BE2C (cell line): Measurements from ENCODE around the gene ELAC2.

Experiments used
- DNase-seq: peaks from one replicate; pipeline ENCODE4 v3.0.0-alpha.2; 2020
- H3K27me3 ChIP-seq: fragments of 250-450 bp; sonication (Bioruptor Pico); 2 replicates; pipeline ENCODE4 v1.5.1; 2020; ENCODE audit warnings: mild to moderate bottlenecking
- H3K36me3 ChIP-seq: fragments of 250-450 bp; sonication (Bioruptor Pico); 2 replicates; pipeline ENCODE4 v1.5.1; 2020; ENCODE audit warnings: mild to moderate bottlenecking
- H3K4me1 ChIP-seq: fragments of 250-450 bp; sonication (Bioruptor Pico); 2 replicates; pipeline ENCODE4 v1.5.1; 2020
- H3K4me3 ChIP-seq: 2 replicates; pipeline ENCODE4 v1.5.1; 2011; ENCODE audit warnings: low read depth, low read length
- H3K9me3 ChIP-seq: fragments of 250-450 bp; sonication (Bioruptor Pico); 2 replicates; pipeline ENCODE4 v1.5.1; 2020
- CTCF ChIP-seq: IDR thresholded peaks from 2 replicates; pipeline ENCODE4 v1.5.1; 2012; ENCODE audit warnings: mild to moderate bottlenecking, low read depth, low read length

Gene ELAC2

GRCh38 chr17:13000561-13000960 lies 17.3 kb downstream of the ELAC2 start:
- no peak overlapping the region for H3K4me3 ChIP-seq
- TF ChIP-seq CTCF, result no peak
- H3K36me3 ChIP-seq, result peaks cover 19% of the 10 kb centered on the region; the same call in 1 of the 2 replicates
- DNase-seq, result no peak
- H3K4me1 ChIP-seq, result no peaks in the 10 kb centered on the region
- H3K9me3 ChIP-seq, result no peaks in the 10 kb centered on the region
- no peaks in the 10 kb centered on the region for H3K27me3 ChIP-seq

GRCh38 chr17:12998874-12999273 lies 19.0 kb downstream of the ELAC2 start:
- Histone ChIP-seq H3K4me3 (no peak overlapping the region), H3K27me3 (no peaks in the 10 kb centered on the region), H3K4me1 (no peaks in the 10 kb centered on the region), H3K9me3 (no peaks in the 10 kb centered on the region), H3K36me3 (peaks cover 22% of the 10 kb centered on the region)
- no peak for DNase-seq
- no peak for TF ChIP-seq CTCF

DNA sequence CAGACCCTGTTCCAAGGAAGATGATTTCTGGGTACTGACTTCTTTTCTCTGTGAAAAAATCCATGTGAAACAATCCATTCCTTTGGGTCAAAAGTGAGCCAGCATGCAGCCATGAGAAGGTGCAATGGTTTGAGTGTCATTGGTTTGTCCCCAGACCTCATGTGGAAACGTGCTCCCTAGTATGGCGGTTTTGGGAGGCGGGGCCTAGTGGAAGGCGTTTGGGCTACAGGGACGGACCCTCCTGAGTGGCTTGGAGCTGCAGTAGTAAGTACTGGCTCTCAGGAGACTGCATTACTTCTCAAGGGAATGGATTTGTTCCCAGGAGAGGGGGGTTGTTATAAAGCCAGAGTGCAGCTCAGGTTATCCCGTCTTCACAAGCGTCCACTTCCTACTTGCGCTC lies 19.4 kb downstream of the ELAC2 start:
- Histone ChIP-seq H3K4me1 (no peaks in the 10 kb centered on the region), H3K27me3 (no peaks in the 10 kb centered on the region), H3K4me3 (no peak overlapping the region), H3K36me3 (peaks cover 22% of the 10 kb centered on the region), H3K9me3 (no peaks in the 10 kb centered on the region)
- DNase-seq, result no peak
- no peak for TF ChIP-seq CTCF

GRCh38 chr17:12996941-12997340 lies 20.9 kb downstream of the ELAC2 start:
- no peaks in the 10 kb centered on the region for H3K27me3 ChIP-seq
- H3K4me1 ChIP-seq, result no peaks in the 10 kb centered on the region
- H3K36me3 ChIP-seq, result peaks cover 15% of the 10 kb centered on the region
- H3K4me3 ChIP-seq, result no peak overlapping the region
- DNase-seq, result no peak
- TF ChIP-seq CTCF, result no peak
- no peaks in the 10 kb centered on the region for H3K9me3 ChIP-seq

GRCh38 chr17:12996357-12996756 lies 21.5 kb downstream of the ELAC2 start:
- Histone ChIP-seq H3K4me3 (no peak overlapping the region), H3K27me3 (no peaks in the 10 kb centered on the region), H3K36me3 (peaks cover 14% of the 10 kb centered on the region), H3K9me3 (no peaks in the 10 kb centered on the region), H3K4me1 (no peaks in the 10 kb centered on the region)
- no peak for TF ChIP-seq CTCF
- DNase-seq, result no peak

GRCh38 chr17:12995896-12996295 lies 21.9 kb downstream of the ELAC2 start:
- H3K9me3 ChIP-seq, result no peaks in the 10 kb centered on the region
- no peaks in the 10 kb centered on the region for H3K4me1 ChIP-seq
- TF ChIP-seq CTCF, result no peak
- no peak overlapping the region for H3K4me3 ChIP-seq
- H3K36me3 ChIP-seq, result peaks cover 14% of the 10 kb centered on the region
- no peaks in the 10 kb centered on the region for H3K27me3 ChIP-seq
- no peak for DNase-seq
